Activated naive CD8-positive, alpha-beta T cell treated with anti-CD3 and anti-CD28 coated beads for 36 hours (primary cell): Measurements from ENCODE around the gene MAPK9. TPM values are rescaled to one million over a fixed set of nuclear protein-coding genes. Genes with fewer than 3 reads are reported as not detected.
"Not testable (repeated sequence)": the region's sequence is repeated elsewhere in the genome, so short reads cannot be mapped to it uniquely, and the experiment has no call there.

Experiments used
- DNase-seq: peaks from one replicate; pipeline ENCODE4 v3.0.0; 2021
- H3K27ac Mint-ChIP-seq: one replicate; pipeline ENCODE4 v1.8.0; 2022; ENCODE audit warnings: mild to moderate bottlenecking, moderate library complexity, mixed read lengths
- H3K27me3 Mint-ChIP-seq: one replicate; pipeline ENCODE4 v1.8.0; 2022; ENCODE audit warnings: mild to moderate bottlenecking, mixed read lengths
- H3K36me3 Mint-ChIP-seq: one replicate; pipeline ENCODE4 v1.8.0; 2021; ENCODE audit warnings: mild to moderate bottlenecking, mixed read lengths
- H3K4me1 Mint-ChIP-seq: one replicate; pipeline ENCODE4 v1.8.0; 2021; ENCODE audit warnings: mixed read lengths
- H3K4me3 Mint-ChIP-seq: one replicate; pipeline ENCODE4 v1.8.0; 2022; ENCODE audit warnings: mild to moderate bottlenecking, moderate library complexity, mixed read lengths
- H3K9me3 Mint-ChIP-seq: one replicate; pipeline ENCODE4 v1.8.0; 2022; ENCODE audit warnings: mixed read lengths
- total RNA-seq, 2 experiments: library from RNA; stranded (reverse); gene quantifications; one replicate each; pipeline ENCODE4 v1.2.3, GENCODE V29; 2021

The MAPK9 gene
- total RNA-seq, 2 experiments from 2014 or later = 39.5 to 39.7 TPM

DNA sequence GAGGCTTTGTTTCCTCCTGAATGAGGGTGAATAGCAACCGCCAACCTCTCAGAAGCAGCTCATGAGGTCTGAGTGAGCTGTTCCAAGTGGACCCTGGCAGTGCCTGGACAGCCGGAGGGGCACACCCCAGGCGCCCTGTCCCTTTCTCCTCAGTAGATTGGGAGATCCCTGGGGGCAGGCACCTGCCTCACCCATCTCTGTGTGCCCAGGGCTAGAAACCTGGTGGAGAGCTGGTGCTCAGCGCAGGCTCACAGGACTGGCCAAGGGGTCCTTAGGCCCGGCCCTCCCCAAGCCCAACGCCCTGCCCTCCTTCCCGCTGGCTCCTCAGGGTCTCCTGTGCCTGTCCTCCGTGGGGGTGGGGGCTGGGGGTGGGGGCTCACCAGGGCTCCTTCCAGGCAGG lies 14.9 kb upstream of the MAPK9 start:
- no peaks in the 10 kb centered on the region for H3K36me3 Mint-ChIP-seq
- no peak overlapping the region for H3K27ac Mint-ChIP-seq
- H3K9me3 Mint-ChIP-seq = no peaks in the 10 kb centered on the region
- no peak for DNase-seq
- H3K4me3 Mint-ChIP-seq = no peak overlapping the region
- no peaks in the 10 kb centered on the region for H3K4me1 Mint-ChIP-seq
- no peaks in the 10 kb centered on the region for H3K27me3 Mint-ChIP-seq

DNA sequence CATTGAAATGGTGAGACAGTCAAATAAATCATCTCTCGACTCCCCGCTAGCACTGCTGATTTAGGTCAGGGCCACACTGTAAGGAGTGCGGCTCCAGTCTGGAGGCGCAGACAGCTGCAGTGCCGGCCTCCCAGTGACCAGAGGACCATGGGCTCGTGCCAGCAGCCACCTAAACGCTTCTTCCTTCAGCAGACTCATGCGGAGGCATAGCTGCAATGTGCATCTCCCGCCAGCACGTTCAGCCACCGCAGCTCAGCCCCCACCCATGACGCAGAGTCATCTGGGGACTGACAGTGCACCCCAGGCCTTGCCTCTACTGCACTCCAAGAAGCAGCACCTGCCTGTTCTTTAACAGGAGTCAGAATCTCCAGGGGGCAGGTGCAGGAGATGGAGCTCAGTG lies 13.6 kb upstream of the MAPK9 start:
- no peaks in the 10 kb centered on the region for H3K9me3 Mint-ChIP-seq
- no peaks in the 10 kb centered on the region for H3K27me3 Mint-ChIP-seq
- no peak for DNase-seq
- no peaks in the 10 kb centered on the region for H3K36me3 Mint-ChIP-seq
- H3K4me3 Mint-ChIP-seq = no peak overlapping the region
- no peaks in the 10 kb centered on the region for H3K4me1 Mint-ChIP-seq
- H3K27ac Mint-ChIP-seq = no peak overlapping the region

GRCh38 chr5:180304431-180305375 lies 12.8 kb upstream of the MAPK9 start:
- no peak overlapping the region for H3K4me3 Mint-ChIP-seq
- H3K27ac Mint-ChIP-seq = no peak overlapping the region
- no peaks in the 10 kb centered on the region for H3K36me3 Mint-ChIP-seq
- H3K4me1 Mint-ChIP-seq = no peaks in the 10 kb centered on the region
- DNase-seq = no peak
- H3K9me3 Mint-ChIP-seq = no peaks in the 10 kb centered on the region
- no peaks in the 10 kb centered on the region for H3K27me3 Mint-ChIP-seq

DNA sequence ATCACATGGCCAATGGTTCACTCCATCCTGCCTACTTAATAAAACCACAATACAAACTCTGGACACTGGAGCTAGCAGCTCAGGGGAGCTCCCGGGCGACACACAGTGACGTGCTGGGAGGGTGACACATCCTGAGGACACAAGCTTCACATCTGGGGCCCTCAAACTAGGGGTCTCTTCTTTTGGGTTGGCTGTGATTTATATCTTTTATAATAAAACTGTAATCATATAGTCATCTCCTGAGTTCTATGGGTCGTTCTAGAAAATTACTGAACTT lies 12.1 kb upstream of the MAPK9 start:
- Mint-ChIP-seq H3K4me1 (no peaks in the 10 kb centered on the region), H3K4me3 (no peak overlapping the region), H3K27ac (no peak overlapping the region), H3K36me3 (no peaks in the 10 kb centered on the region), H3K9me3 (no peaks in the 10 kb centered on the region), H3K27me3 (no peaks in the 10 kb centered on the region)
- no peak for DNase-seq

- no peak for DNase-seq
- Mint-ChIP-seq H3K36me3 (no peaks in the 10 kb centered on the region), H3K27me3 (no peaks in the 10 kb centered on the region), H3K4me3 (no peak overlapping the region), H3K4me1 (no peaks in the 10 kb centered on the region), H3K27ac (no peak overlapping the region), H3K9me3 (no peaks in the 10 kb centered on the region)
Measured at GRCh38 chr5:180303226-180304015, 11.5 kb upstream of the MAPK9 start.

DNA sequence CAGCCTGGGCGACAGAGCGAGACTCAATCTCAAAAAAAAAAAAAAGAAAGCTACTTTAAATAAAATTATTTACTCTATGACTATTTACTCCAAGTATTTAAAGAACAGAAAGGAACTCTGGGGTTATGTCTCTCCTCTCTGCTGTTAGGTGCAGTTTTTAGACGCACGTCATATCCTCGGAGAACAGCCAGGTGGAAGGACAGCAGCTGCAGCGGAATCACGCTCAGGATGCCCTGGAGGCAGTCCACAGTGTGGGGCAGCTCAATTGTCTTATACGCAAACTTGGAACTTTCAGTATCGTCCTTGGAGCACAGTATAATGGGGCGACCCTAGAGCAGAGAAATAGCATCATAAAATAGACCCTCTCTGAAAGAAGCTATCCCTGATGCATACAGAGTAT lies 10.4 kb upstream of the MAPK9 start:
- Mint-ChIP-seq H3K27me3 (no peaks in the 10 kb centered on the region), H3K4me1 (peaks cover 4% of the 10 kb centered on the region), H3K4me3 (no peak overlapping the region), H3K36me3 (no peaks in the 10 kb centered on the region), H3K9me3 (no peaks in the 10 kb centered on the region), H3K27ac (no peak overlapping the region)
- no peak for DNase-seq

DNA sequence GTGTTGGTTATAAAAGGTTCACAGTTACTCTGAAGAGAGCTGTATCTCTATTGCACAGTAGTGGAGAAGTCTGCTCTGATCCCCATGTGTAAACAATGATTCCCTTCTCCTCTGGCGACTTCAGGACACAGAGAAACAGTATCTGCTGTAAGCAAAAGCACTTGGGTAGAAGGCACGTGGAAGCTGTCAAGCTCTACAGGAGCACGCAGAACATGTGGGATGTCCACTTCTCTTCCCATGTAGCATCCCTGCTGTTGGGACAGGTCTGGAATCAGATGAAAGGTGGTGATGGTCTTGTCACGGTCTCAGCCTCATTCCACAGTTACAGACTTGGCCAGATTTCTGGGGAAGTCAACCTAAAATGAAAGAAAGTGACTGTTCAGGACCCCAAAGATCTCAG lies 9.4 kb upstream of the MAPK9 start:
- Mint-ChIP-seq H3K4me1 (peaks cover 4% of the 10 kb centered on the region), H3K4me3 (no peak overlapping the region), H3K27me3 (no peaks in the 10 kb centered on the region), H3K36me3 (no peaks in the 10 kb centered on the region), H3K9me3 (no peaks in the 10 kb centered on the region), H3K27ac (no peak overlapping the region)
- DNase-seq = no peak

DNA sequence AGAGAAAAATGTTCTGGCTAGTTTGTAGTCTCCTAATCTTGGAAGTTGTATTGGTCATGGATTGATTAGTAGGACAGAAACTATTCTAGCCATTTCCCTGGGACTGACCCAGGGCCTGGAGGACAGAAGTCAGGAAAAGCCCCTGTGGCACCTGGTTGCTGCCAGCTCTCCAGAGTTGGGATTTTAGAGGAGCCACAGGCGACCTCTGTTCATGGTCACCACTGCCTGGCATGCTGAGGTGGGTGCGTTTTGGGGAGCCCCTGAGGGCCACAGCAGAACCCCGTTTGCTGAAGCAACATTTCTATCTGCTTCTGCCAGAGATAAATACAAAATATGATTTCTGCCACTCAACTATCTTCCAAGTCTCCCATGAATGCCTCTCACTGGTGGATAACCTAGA lies 7.6 kb upstream of the MAPK9 start:
- H3K36me3 Mint-ChIP-seq = no peaks in the 10 kb centered on the region
- no peak for DNase-seq
- no peaks in the 10 kb centered on the region for H3K27me3 Mint-ChIP-seq
- H3K9me3 Mint-ChIP-seq = no peaks in the 10 kb centered on the region
- H3K4me1 Mint-ChIP-seq = peaks cover 10% of the 10 kb centered on the region
- no peak overlapping the region for H3K27ac Mint-ChIP-seq
- no peak overlapping the region for H3K4me3 Mint-ChIP-seq

GRCh38 chr5:180299014-180299413 lies 7.1 kb upstream of the MAPK9 start:
- H3K4me1 Mint-ChIP-seq = peaks cover 14% of the 10 kb centered on the region
- not testable (repeated sequence) for DNase-seq, H3K4me3 Mint-ChIP-seq, H3K27me3 Mint-ChIP-seq, H3K36me3 Mint-ChIP-seq, H3K27ac Mint-ChIP-seq, H3K9me3 Mint-ChIP-seq

DNA sequence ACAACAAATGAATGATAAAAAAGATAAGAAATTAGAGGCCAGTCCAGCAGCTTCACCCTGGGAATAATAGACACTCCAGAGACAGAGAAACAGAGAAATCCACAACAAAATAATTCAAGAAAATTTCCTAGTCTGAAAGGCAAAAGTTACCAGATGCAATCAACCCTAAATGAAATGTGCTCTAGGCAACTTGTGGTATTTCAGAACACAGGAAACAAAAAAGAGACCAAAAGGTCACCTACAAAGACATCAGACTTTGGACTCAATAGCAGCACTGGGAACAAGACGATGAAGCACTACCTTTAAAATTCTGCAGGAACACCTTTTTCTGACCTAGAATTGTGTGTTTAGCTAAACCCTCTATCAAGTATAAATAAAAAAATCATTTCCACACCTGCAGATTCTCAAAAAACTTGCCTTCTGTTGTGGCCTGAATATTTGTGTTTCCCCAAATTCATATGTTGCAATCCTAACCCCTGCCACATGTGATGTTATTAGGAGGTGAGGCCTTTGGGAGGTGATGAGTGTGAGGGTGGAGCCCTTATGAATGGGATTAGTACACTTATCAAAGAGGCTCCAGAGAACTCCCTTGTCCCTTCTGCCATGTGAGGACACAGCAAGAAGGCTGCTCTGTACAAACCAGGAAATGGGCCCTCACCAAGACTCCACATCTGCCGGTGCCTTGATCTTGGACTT lies 5.9 kb upstream of the MAPK9 start:
- Mint-ChIP-seq H3K9me3 (no peaks in the 10 kb centered on the region), H3K4me3 (no peak overlapping the region), H3K4me1 (peaks cover 22% of the 10 kb centered on the region), H3K36me3 (peaks cover 2% of the 10 kb centered on the region), H3K27ac (no peak overlapping the region), H3K27me3 (no peaks in the 10 kb centered on the region)
- DNase-seq = no peak

DNA sequence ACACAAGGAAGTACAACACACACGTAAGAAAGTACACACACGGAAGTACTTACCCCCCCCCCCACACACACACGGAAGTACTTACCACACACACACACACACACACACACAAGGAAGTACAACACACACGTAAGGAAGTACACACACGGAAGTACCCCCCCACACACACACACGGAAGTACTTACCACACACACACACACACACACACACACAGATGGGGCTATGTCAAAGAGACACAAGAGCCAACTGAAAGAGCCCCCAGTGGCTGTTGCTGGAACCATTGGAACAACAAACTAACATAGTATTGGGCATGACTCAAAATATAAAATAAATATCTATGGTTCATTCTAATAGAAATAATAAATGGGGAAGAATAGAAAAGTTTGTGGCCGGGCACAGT lies 4.9 kb upstream of the MAPK9 start:
- no peaks in the 10 kb centered on the region for H3K27me3 Mint-ChIP-seq
- H3K36me3 Mint-ChIP-seq = peaks cover 2% of the 10 kb centered on the region
- H3K4me1 Mint-ChIP-seq = peaks cover 24% of the 10 kb centered on the region
- H3K27ac Mint-ChIP-seq = peak overlapping the region; percentile 40
- no peak for DNase-seq
- H3K4me3 Mint-ChIP-seq = no peak overlapping the region
- no peaks in the 10 kb centered on the region for H3K9me3 Mint-ChIP-seq

DNA sequence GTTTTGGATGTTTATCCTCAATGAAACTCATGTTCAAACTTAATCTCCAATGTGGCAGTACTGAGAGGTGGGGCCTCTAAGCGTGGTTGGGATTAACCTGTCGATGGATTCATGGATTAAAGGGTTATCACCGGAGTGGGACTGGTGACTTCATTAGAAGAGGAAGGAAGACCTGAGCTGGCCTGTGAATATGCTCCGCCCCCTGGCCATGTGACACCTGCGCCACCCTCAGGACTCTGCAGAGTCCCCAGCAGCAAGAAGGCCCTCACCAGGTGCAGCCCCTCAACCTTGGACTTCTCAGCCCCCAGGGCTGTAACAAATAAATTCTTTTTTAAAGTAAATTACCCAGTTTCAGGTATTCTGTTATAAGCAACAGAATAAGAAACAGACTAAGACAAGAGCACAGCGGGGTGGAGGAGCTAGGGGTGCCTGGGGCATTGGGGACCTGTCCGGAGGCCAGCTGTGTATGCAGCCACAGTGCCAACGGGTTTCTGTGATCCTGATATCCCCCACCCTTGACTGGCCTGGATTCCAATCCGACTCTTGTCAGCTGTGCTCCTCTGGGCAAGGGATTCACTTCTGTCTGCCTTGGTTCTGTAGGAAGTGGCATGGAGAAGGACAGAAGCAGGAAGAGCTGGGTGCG lies 3.2 kb upstream of the MAPK9 start:
- Mint-ChIP-seq H3K4me3 (no peak overlapping the region), H3K27me3 (no peaks in the 10 kb centered on the region), H3K9me3 (no peaks in the 10 kb centered on the region), H3K4me1 (peaks cover 33% of the 10 kb centered on the region), H3K36me3 (peaks cover 4% of the 10 kb centered on the region), H3K27ac (no peak overlapping the region)
- no peak for DNase-seq

GRCh38 chr5:180294411-180294810 lies 2.5 kb upstream of the MAPK9 start:
- Mint-ChIP-seq H3K4me1 (peaks cover 36% of the 10 kb centered on the region), H3K27ac (peak overlapping the region; percentile 94), H3K4me3 (no peak overlapping the region), H3K36me3 (peaks cover 5% of the 10 kb centered on the region), H3K27me3 (no peaks in the 10 kb centered on the region), H3K9me3 (no peaks in the 10 kb centered on the region)
- no peak for DNase-seq

DNA sequence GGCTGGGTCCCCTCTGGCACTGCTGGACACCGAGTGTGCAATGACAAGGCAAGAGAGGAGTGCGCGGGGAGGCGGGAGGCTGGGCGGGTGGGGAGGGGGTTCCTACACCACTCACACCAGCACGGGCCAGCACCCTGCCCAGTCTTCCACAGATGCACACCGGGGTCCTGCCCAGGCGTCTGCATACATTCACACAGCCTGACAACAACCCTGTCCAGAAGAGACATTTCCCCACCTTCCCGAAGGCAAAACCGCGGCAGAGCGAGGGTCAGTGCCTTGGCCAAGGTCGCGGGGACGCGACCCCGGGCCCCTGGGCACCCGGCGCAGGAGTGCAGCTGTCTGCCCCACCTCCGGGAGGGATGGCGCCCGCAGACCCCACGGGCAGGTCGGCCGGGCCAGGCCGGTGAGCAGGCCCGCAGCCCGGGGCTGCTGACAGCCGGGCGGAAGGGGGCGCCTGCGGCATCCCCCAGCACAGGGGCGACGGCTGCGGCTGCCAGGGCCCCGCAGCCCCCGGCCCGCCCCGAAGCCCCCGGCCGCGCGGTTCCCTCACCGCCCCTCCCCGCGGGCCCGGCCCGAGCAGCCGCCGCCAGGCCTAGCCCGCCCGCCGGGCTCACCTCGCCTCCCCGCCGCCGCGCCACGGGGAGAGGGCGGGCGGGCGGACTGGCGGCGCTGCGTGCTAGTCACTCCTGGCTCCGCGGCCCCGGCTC lies 496 bp downstream of the MAPK9 start:
- H3K4me3 Mint-ChIP-seq = peak overlapping the region; percentile 83
- H3K4me1 Mint-ChIP-seq = peaks cover 35% of the 10 kb centered on the region
- DNase-seq = peak; percentile 50
- no peaks in the 10 kb centered on the region for H3K9me3 Mint-ChIP-seq
- no peaks in the 10 kb centered on the region for H3K27me3 Mint-ChIP-seq
- H3K27ac Mint-ChIP-seq = peak overlapping the region; percentile 61
- H3K36me3 Mint-ChIP-seq = peaks cover 13% of the 10 kb centered on the region
